Suprapubic skin (tissue), 4 donors: Measurements from ENCODE around the gene PPM1H. TPM values are rescaled to one million over a fixed set of nuclear protein-coding genes. Genes with fewer than 3 reads are reported as not detected.

Source experiments
- DNase-seq, 2 donors: peaks; one replicate each; pipeline ENCODE4 v3.0.0-alpha.2; 2019; ENCODE audit warnings: low spot score in 2 of 2
- H3K27ac ChIP-seq: fragments of 200-600 bp; sonication (generic); one replicate; pipeline ENCODE4 v1.5.1; 2019
- H3K27me3 ChIP-seq: fragments of 200-600 bp; sonication (generic); one replicate; pipeline ENCODE4 v1.5.1; 2019
- H3K36me3 ChIP-seq: fragments of 200-600 bp; sonication (generic); one replicate; pipeline ENCODE4 v1.5.1; 2019
- H3K4me1 ChIP-seq: fragments of 200-600 bp; sonication (generic); one replicate; pipeline ENCODE4 v1.5.1; 2019
- H3K4me3 ChIP-seq: fragments of 200-600 bp; sonication (generic); one replicate; pipeline ENCODE4 v1.5.1; 2019; ENCODE audit warnings: mild to moderate bottlenecking
- H3K9me3 ChIP-seq: fragments of 200-600 bp; sonication (generic); one replicate; pipeline ENCODE4 v1.5.1; 2019
- CTCF ChIP-seq, 2 donors: fragments of 200-600 bp in 1 of 2; fragments of 450-650 bp in 1 of 2; sonication (generic) in 1 of 2; IDR thresholded peaks; one replicate each; pipeline ENCODE4 v1.5.1; 2016 to 2019; ENCODE audit warnings: antibody characterized with exemption in 2 of 2, mild to moderate bottlenecking in 1 of 2, moderate library complexity in 1 of 2
- EP300 ChIP-seq: sonication (generic); formaldehyde crosslinking; IDR thresholded peaks from one replicate; pipeline ENCODE4 v1.6.1; 2017; ENCODE audit warnings: antibody characterized with exemption
- POLR2A ChIP-seq, 2 donors: fragments of 450-650 bp; IDR thresholded peaks; one replicate each; pipeline ENCODE4 v1.6.1; 2017; ENCODE audit warnings: antibody characterized with exemption in 2 of 2, mild to moderate bottlenecking in 2 of 2, moderate library complexity in 2 of 2
- POLR2AphosphoS5 ChIP-seq, 3 donors: sonication (generic); formaldehyde crosslinking; IDR thresholded peaks; one replicate each; pipeline ENCODE4 v1.6.1; 2017; ENCODE audit warnings: antibody characterized with exemption in 3 of 3
- WGBS: methylation state at CpG from one replicate; pipeline ENCODE4 v1.1.5; 2018; 5-methylcytosine and 5-hydroxymethylcytosine counted together
- total RNA-seq, 4 donors: library from RNA; depleted of rRNA; stranded (reverse); fragments of >200 nt; gene quantifications; one replicate each; pipeline ENCODE4 v1.1.0, GENCODE V29; 2016

PPM1H gene
- total RNA-seq, 4 donors from 2014 or later: 2.3 to 8.1 (median 4.9) TPM

DNA sequence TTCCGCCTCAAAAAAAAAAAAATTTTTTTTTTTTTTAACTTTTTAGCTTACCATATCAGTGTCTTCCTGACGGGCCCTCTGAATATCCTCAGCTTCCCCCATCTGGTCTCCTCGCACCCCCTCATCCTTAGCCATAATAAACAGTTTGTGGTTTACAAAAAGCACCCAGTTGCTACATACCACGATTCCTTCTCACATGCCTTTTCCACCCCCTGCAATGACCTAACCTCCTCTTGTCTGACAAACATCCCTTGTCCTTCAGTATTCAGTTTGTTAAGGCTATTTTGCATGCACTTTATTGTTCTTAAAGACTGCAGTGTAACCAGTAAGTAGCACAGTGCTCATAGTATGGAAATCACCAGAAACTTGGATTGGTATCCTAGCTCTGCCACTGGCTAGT lies 88.5 kb downstream of the PPM1H start:
- Histone ChIP-seq H3K27ac (no peak overlapping the region), H3K4me1 (peaks cover 3% of the 10 kb centered on the region)

DNA sequence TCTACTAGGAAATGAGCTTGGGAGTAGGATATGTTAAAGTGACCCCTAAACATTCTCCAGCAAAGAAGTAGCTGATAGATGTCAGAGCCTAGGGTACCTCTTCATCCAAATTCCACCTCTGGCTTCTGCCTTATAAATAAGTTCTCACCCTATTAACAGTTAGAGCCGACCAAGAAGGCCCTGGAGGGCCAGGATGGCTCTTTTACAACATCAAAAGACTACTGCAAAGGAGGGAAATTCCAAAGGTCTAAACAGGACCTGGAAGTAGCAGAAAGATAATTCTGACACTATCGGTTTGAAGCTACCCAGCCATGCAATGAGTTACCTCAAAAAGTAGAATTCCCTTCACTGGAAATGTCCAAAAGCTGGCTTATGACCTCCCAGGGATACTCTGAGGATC lies 90.0 kb downstream of the PPM1H start:
- peaks cover 3% of the 10 kb centered on the region for H3K4me1 ChIP-seq
- WGBS: 33% methylated on average over 2 of the region's 2 CpGs
- DNase-seq: no peak
- TF ChIP-seq EP300 (no peak), POLR2AphosphoS5 (IDR thresholded peaks at IDR 0.05) (no peak), POLR2A (IDR thresholded peaks at IDR 0.05) (no peak), CTCF (IDR thresholded peaks at IDR 0.05) (no peak)
- no peak overlapping the region for H3K27ac ChIP-seq
- H3K27me3 ChIP-seq: no peaks in the 10 kb centered on the region
- no peaks in the 10 kb centered on the region for H3K9me3 ChIP-seq
- no peak overlapping the region for H3K4me3 ChIP-seq
- H3K36me3 ChIP-seq: no peaks in the 10 kb centered on the region

More for the DNA sequence above, 88.5 kb downstream of the PPM1H start:
- 67% methylated on average over 4 of the region's 4 CpGs for WGBS
- H3K36me3 ChIP-seq: no peaks in the 10 kb centered on the region
- H3K9me3 ChIP-seq: no peaks in the 10 kb centered on the region
- no peak for DNase-seq
- H3K4me3 ChIP-seq: no peak overlapping the region
- no peaks in the 10 kb centered on the region for H3K27me3 ChIP-seq
- TF ChIP-seq POLR2AphosphoS5 (IDR thresholded peaks at IDR 0.05): no peak
- no peak for TF ChIP-seq CTCF (IDR thresholded peaks at IDR 0.05)
- no peak for TF ChIP-seq POLR2A (IDR thresholded peaks at IDR 0.05)
- TF ChIP-seq EP300: no peak

- Histone ChIP-seq H3K27me3 (no peaks in the 10 kb centered on the region), H3K4me3 (no peak overlapping the region), H3K36me3 (no peaks in the 10 kb centered on the region), H3K27ac (no peak overlapping the region), H3K9me3 (no peaks in the 10 kb centered on the region), H3K4me1 (peaks cover 3% of the 10 kb centered on the region)
- DNase-seq: no peak
- 50% methylated on average over 1 of the region's 1 CpG for WGBS
- TF ChIP-seq CTCF (IDR thresholded peaks at IDR 0.05) (no peak), EP300 (no peak), POLR2AphosphoS5 (IDR thresholded peaks at IDR 0.05) (no peak), POLR2A (IDR thresholded peaks at IDR 0.05) (no peak)
These were observed 91.2 kb downstream of the PPM1H start for GRCh38 chr12:62843716-62844115.

DNA sequence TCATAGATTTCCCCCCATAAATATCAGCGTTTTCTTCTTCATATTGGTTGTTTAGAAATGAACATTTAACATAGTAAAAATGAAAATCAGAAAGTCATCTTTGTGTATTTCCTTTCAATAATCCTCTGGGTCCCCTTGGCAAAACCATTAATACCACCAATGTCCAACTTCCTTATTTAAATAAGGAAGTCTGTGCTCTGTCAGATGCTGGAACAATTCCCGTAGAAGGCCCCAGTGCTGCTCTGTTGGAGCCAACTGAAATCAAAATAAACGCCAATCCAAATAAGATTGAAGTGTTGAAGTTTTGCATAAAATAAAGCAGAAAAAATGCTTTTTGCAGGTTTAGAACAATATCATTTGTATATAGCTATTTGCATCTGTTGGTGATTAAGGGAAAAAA lies 93.1 kb downstream of the PPM1H start:
- Histone ChIP-seq H3K4me1 (no peaks in the 10 kb centered on the region), H3K27ac (no peak overlapping the region), H3K36me3 (no peaks in the 10 kb centered on the region), H3K9me3 (no peaks in the 10 kb centered on the region), H3K27me3 (no peaks in the 10 kb centered on the region), H3K4me3 (no peak overlapping the region)
- 37% methylated on average over 3 of the region's 3 CpGs for WGBS
- DNase-seq: no peak
- TF ChIP-seq POLR2AphosphoS5 (IDR thresholded peaks at IDR 0.05): no peak
- TF ChIP-seq EP300: no peak
- TF ChIP-seq POLR2A (IDR thresholded peaks at IDR 0.05): no peak
- no peak for TF ChIP-seq CTCF (IDR thresholded peaks at IDR 0.05)

DNA sequence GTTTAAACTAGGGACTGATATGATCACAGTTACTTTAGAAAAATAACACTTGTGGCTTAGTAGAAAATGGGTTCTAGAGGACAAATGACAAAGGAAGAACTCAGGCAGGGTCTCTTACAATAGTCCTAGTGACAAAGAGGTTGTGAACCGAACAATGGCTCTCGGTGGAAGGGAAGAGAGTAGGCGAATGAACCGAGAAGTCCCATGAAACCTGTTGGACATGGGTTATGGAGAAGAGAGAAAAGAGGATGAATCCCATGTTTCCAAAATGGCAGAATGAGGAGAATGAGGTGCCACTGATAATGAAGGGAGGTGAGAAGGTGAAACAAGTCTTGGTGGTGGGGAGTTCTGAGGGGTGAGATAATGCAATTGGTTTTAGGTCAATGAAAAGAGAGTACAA lies 94.1 kb downstream of the PPM1H start:
- Histone ChIP-seq H3K9me3 (no peaks in the 10 kb centered on the region), H3K27ac (no peak overlapping the region), H3K4me3 (no peak overlapping the region), H3K27me3 (no peaks in the 10 kb centered on the region), H3K36me3 (no peaks in the 10 kb centered on the region), H3K4me1 (no peaks in the 10 kb centered on the region)
- no peak for DNase-seq
- TF ChIP-seq EP300 (no peak), CTCF (IDR thresholded peaks at IDR 0.05) (no peak), POLR2AphosphoS5 (IDR thresholded peaks at IDR 0.05) (no peak), POLR2A (IDR thresholded peaks at IDR 0.05) (no peak)
- WGBS: 97% methylated on average over 4 of the region's 4 CpGs
